ENCODE measurements around the gene AOPEP.

The AOPEP gene

DNA sequence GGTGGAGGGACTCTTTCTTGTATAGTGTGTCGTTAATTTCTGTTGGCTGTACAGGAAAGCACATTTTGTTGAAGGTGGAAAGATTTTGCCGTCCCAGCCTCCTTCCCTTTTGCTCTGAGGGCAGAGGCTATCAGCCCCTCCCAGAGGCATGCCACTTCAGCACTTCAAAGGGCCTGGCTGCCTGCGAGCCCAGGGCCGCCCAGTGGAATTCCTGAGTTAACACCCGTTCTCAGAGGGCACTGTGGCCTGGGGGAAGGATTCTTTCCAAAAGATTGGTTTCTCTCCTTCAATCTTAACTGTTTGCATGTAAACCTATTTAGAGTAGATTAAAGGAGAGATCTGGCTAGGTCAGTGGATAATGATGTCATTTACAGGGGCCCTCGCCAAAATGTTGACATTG lies 352.4 kb downstream of the AOPEP start:
- Histone ChIP-seq H2AFZ (ENCODE audit: low read depth, low read length) (no peak overlapping the region), H3K79me2 (ENCODE audit: low read length) (no peaks in the 10 kb centered on the region), H3K9ac (ENCODE audit: low read length) (no peak overlapping the region), H3K9me3 (ENCODE audit: insufficient read depth, low read length) (no peaks in the 10 kb centered on the region), H3K27me3 (ENCODE audit: low read depth, low read length) (no peaks in the 10 kb centered on the region), H3K4me3 (ENCODE audit: low read length) (no peak overlapping the region), H4K20me1 (ENCODE audit: insufficient read depth, low read length) (no peaks in the 10 kb centered on the region), H3K4me1 (ENCODE audit: low read length) (peaks cover 9% of the 10 kb centered on the region), H3K27ac (ENCODE audit: low read length) (no peak overlapping the region), H3K4me2 (ENCODE audit: low read length) (no peak overlapping the region), H3K36me3 (replicated peaks; ENCODE audit: low read depth, low read length) (no peaks in the 10 kb centered on the region)
- TF ChIP-seq, protein P1, sequence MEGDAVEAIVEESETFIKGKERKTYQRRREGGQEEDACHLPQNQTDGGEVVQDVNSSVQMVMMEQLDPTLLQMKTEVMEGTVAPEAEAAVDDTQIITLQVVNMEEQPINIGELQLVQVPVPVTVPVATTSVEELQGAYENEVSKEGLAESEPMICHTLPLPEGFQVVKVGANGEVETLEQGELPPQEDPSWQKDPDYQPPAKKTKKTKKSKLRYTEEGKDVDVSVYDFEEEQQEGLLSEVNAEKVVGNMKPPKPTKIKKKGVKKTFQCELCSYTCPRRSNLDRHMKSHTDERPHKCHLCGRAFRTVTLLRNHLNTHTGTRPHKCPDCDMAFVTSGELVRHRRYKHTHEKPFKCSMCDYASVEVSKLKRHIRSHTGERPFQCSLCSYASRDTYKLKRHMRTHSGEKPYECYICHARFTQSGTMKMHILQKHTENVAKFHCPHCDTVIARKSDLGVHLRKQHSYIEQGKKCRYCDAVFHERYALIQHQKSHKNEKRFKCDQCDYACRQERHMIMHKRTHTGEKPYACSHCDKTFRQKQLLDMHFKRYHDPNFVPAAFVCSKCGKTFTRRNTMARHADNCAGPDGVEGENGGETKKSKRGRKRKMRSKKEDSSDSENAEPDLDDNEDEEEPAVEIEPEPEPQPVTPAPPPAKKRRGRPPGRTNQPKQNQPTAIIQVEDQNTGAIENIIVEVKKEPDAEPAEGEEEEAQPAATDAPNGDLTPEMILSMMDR (IDR thresholded peaks at IDR 0.05; ENCODE audit: low read depth, low read length), result no peak
- no peak for TF ChIP-seq EZH2phosphoT487 (IDR thresholded peaks at IDR 0.05; ENCODE audit: low read depth)

DNA sequence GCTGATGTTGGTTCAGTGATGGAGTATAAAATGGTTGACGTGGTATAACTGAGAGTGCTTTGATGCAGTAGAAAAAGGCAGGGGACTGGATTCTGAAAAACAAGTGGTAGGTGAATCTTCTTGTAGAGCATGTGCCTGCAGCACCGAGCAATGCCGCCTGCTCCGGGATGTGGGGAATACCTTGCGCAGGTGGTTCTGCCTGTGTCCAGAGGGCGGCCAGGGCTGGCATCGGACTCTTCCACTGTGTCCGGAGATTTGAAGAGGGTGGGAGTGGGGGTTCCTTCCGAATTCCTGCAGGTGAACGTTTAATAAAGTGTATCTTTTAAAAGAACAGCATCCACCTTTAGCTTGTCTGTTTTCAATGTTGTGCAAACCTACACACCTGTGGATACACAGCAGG lies 353.0 kb downstream of the AOPEP start:
- Histone ChIP-seq H2AFZ (ENCODE audit: low read depth, low read length) (no peak overlapping the region), H3K27ac (ENCODE audit: low read length) (no peak overlapping the region), H4K20me1 (ENCODE audit: insufficient read depth, low read length) (no peaks in the 10 kb centered on the region), H3K27me3 (ENCODE audit: low read depth, low read length) (no peaks in the 10 kb centered on the region), H3K36me3 (replicated peaks; ENCODE audit: low read depth, low read length) (no peaks in the 10 kb centered on the region), H3K4me2 (ENCODE audit: low read length) (no peak overlapping the region), H3K4me1 (ENCODE audit: low read length) (peaks cover 9% of the 10 kb centered on the region), H3K9me3 (ENCODE audit: insufficient read depth, low read length) (no peaks in the 10 kb centered on the region), H3K9ac (ENCODE audit: low read length) (no peak overlapping the region), H3K79me2 (ENCODE audit: low read length) (no peaks in the 10 kb centered on the region), H3K4me3 (ENCODE audit: low read length) (no peak overlapping the region)
- no peak for TF ChIP-seq EZH2phosphoT487 (IDR thresholded peaks at IDR 0.05; ENCODE audit: low read depth)
- TF ChIP-seq, protein P1 (IDR thresholded peaks at IDR 0.05; ENCODE audit: low read depth, low read length), result no peak

DNA sequence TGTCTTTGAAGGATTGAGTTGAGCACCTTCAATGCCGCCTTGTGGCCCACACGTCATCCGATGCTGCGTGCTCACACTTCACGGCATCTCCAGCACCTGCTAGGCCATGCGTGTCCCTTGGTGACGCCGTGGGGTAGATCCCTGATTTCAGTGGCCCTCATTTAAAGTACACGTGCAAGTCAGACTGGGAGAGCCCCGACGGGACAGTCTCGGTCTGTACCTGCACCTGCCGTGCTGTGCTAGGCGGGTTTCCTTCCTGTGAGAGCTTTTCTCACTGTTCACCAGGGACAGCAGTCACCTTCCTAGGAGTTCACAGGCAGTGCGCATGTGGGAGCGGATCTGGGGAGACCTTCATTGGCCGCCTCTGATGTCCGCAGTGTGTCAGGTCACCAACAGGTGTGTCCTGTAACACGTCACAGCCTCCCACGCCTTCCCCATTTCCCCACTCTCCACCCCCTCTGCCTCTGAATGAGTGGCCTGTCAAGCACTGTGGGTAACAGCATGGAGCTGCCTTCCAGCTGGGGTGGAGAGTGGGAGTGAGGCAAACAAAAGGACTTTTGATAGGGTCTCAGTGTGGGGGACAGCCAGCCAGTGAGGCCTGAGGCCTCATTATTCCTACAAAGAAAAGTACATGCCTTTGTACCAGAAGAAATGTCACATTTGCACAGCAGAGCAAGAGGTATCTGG lies 354.6 kb downstream of the AOPEP start:
- Histone ChIP-seq H2AFZ (ENCODE audit: low read depth, low read length) (no peak overlapping the region), H3K9ac (ENCODE audit: low read length) (no peak overlapping the region), H3K9me3 (ENCODE audit: insufficient read depth, low read length) (no peaks in the 10 kb centered on the region), H3K4me2 (ENCODE audit: low read length) (peak overlapping the region; percentile 37), H4K20me1 (ENCODE audit: insufficient read depth, low read length) (no peaks in the 10 kb centered on the region), H3K27ac (ENCODE audit: low read length) (no peak overlapping the region), H3K27me3 (ENCODE audit: low read depth, low read length) (no peaks in the 10 kb centered on the region), H3K79me2 (ENCODE audit: low read length) (no peaks in the 10 kb centered on the region), H3K4me1 (ENCODE audit: low read length) (peaks cover 9% of the 10 kb centered on the region), H3K4me3 (ENCODE audit: low read length) (no peak overlapping the region), H3K36me3 (replicated peaks; ENCODE audit: low read depth, low read length) (no peaks in the 10 kb centered on the region)
- TF ChIP-seq, protein P1 (IDR thresholded peaks at IDR 0.05; ENCODE audit: low read depth, low read length), result no peak
- TF ChIP-seq EZH2phosphoT487 (IDR thresholded peaks at IDR 0.05; ENCODE audit: low read depth), result no peak

DNA sequence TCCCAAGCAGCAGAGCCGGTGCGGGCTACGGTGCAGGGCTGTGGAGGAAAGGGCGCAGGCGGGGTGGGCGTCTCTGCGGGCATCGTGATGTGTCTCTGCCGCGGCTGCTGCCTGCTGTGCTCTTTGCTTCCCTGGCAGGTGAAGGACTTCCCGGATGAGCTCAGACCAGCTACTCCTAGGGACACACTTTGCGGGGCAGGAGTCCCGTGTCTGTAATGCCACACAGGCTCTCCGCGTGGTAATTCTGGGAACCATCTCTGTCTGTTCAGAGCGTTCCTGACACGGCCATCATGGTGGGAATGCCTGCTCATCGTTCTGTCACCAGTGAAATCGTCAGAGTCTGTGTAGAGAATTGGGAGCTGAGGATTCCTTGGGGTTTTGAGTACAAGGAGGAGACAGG lies 355.5 kb downstream of the AOPEP start:
- H3K4me1 ChIP-seq (ENCODE audit: low read length), result peaks cover 9% of the 10 kb centered on the region
- TF ChIP-seq, protein P1 (IDR thresholded peaks at IDR 0.05; ENCODE audit: low read depth, low read length), result no peak
- no peak for TF ChIP-seq EZH2phosphoT487 (IDR thresholded peaks at IDR 0.05; ENCODE audit: low read depth)
- H3K36me3 ChIP-seq (replicated peaks; ENCODE audit: low read depth, low read length), result no peaks in the 10 kb centered on the region

More for the DNA sequence above, 355.5 kb downstream of the AOPEP start:
- Histone ChIP-seq H3K27me3 (ENCODE audit: low read depth, low read length) (no peaks in the 10 kb centered on the region), H3K9me3 (ENCODE audit: insufficient read depth, low read length) (no peaks in the 10 kb centered on the region), H3K27ac (ENCODE audit: low read length) (no peak overlapping the region), H2AFZ (ENCODE audit: low read depth, low read length) (no peak overlapping the region), H3K4me2 (ENCODE audit: low read length) (no peak overlapping the region), H3K79me2 (ENCODE audit: low read length) (no peaks in the 10 kb centered on the region), H3K4me3 (ENCODE audit: low read length) (no peak overlapping the region), H3K9ac (ENCODE audit: low read length) (no peak overlapping the region), H4K20me1 (ENCODE audit: insufficient read depth, low read length) (no peaks in the 10 kb centered on the region)

All from OCI-LY3 (cell line).